Measurements from ENCODE around the gene NOTCH2NLA.
"Not testable (repeated sequence)": the region's sequence is repeated elsewhere in the genome, so short reads cannot be mapped to it uniquely, and the experiment has no call there.

The NOTCH2NLA gene

DNA sequence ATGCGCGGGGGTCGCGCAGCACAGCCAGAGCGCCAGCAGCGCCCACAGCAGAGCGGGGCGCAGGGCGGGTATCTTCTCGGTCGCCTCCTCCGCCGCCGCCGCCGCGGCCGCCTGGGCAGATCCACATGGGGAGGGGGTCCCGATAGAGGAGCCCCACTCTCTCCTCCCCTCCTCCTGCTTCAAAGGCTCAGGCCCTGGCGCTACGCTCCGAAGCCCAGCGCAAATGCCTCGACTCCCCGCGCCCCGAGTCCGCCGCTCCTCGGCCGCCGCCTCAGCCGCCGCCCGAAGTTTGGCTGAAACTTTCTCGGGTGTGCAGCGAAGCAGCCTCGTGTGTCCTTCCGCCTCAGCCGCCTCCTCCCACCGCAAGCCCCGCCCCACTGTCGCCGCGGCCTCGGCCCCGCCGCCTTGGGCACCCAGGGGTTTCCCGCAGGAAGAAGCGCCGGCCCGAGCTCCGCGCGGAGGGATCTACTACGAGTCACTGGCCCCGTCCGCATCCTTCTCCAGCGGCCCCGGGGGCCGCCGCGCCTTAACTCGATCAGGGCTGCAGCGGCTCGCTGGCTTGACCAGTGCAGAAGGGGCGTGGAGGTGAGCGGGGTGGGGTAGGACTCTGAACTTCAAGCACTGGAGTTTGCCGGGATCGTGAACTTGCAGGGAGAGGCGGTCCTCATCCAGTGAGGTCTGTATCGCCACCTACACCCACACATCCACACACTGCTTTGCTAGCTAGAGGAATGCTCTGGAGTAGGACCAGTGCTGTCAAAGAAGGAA, at the start of gene NOTCH2NLA:
TSS of gene NOTCH2NLA (minus strand) at position 312 of the 768 bp plus-strand sequence. CDS start 39,684 bp downstream, outside the sequence.
- DNase-seq (ENCODE audit: low read depth, low spot score): not testable (repeated sequence)

- not testable (repeated sequence) for DNase-seq (ENCODE audit: low read depth, low spot score)
Measured at GRCh38 chr1:146278346-146278745, 49.5 kb upstream of the NOTCH2NLA start.

DNA sequence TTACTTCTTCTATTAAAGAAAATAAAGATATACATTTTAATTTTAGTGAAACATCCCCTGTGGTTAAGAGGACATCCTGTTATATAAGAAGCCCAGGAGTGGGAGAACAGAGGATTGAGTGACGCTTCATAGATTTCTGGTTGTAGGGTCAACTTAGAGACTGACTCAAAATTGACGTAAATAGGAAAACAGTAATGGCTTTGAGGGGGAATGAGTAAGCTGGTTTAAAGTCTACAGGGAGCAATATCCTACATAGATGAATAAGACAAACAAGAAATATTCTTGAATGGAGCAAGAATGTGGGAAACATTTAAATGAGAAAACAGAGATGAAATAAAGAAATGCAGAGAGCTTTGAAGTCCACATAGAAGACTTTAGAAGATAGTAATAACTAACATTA, 48.3 kb upstream of the NOTCH2NLA start:
- DNase-seq (ENCODE audit: low read depth, low spot score): not testable (repeated sequence)

DNA sequence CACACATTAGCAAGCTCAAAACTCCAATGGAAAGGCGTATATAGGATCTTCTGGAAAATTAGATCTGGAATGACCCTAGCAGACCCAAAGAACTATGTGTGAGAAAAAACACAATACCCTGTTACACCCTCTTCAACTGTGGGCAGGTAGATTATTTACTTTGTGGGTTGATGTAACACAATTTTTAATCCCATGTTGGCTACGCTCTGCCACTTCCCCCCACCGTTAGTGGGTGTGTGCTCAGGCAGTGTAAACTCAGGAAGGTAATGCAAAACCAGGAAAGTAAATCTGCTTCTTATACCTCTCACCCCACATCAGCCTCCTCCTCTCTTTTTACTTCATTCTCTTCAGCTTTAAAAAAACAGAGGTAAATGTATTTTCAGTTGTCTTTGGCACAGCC, 45.3 kb upstream of the NOTCH2NLA start:
- DNase-seq (ENCODE audit: low read depth, low spot score): not testable (repeated sequence)

- not testable (repeated sequence) for DNase-seq (ENCODE audit: low read depth, low spot score)
Measured at GRCh38 chr1:146273194-146273593, 44.4 kb upstream of the NOTCH2NLA start.

GRCh38 chr1:146272734-146273133, 43.9 kb upstream of the NOTCH2NLA start:
- not testable (repeated sequence) for DNase-seq (ENCODE audit: low read depth, low spot score)

GRCh38 chr1:146271977-146272376, 43.2 kb upstream of the NOTCH2NLA start:
- not testable (repeated sequence) for DNase-seq (ENCODE audit: low read depth, low spot score)

DNA sequence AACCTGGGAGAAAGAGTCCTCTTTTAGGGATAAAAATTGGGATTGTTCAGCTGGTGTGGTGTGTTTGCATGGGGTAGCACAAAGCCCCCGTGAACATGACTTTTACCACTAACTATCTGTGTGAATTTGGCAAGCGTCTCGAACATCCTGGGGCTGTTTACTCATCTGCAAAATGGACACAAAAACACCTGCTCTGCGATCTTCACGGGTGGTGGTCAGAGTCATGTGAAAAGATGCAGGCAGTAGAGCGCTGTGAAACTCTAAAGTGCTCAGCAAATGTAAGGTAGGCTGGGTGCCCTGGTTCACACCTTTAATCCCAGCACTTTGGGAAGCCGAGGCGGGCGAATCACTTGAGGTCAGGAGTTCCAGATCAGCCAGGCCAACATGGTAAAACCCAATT, 41.3 kb upstream of the NOTCH2NLA start:
- DNase-seq (ENCODE audit: low read depth, low spot score): not testable (repeated sequence)

DNA sequence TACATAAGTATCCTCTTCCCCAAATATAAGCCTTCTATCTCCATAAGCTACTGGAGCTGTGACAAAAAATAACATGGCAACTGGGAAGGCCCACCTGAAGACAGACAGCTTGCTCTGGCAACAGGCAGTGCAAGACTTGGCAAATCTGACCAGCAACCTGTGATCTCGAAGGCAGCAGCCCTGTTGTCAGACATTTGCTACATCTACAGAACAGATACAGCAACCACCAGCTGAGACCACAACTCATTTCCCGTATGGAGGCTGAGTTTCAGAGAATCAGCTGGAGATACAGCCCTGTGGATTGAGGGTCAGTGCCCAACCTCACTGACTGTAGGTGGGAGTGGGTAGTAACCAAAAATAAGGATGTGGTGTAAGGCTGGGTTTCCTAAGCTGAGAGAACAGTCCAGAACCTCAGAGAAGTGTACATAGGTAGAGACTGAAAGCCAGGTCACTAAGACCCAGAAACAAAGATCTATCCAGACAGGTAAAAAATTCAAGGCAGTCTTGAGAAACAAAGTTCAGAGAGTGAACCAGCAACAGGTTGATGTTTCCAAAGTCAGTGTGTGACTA, 37.4 kb upstream of the NOTCH2NLA start:
- not testable (repeated sequence) for DNase-seq (ENCODE audit: low read depth, low spot score)

- DNase-seq (ENCODE audit: low read depth, low spot score): not testable (repeated sequence)
Measured at GRCh38 chr1:146264761-146265160, 35.9 kb upstream of the NOTCH2NLA start.

DNA sequence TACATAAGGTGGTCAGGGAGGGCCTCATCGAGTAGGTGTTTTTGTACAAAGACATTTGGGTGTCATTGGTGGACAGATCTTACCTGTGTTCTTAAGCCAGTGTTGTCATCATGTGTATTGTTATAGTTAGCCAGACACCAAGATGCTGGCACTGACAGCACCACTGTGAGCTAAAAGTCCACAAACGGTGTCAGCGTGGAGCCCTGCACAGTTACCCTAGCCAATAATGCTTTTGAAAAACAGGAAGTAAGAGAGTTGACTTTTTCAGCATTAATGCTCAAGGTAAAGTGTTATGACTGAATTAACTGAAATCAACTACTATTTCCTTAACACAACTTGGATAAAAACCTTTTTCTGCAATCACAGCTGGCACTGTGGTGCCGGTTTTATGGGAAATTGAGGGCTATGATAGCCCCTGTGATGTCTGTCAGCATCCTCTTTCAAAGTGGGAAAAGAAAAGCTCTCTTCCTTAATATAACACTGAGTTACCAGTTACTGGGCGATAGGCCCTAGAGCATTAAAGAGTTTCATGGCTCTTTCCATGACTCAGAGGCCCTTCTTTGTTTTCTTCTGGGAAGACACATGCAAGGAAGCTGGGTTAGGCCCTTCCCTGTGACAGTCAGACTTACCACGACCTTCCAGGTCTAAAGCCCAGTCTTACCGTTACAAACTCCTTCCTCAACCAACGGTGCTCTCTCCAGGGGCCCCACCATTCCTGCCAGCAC, 31.3 kb upstream of the NOTCH2NLA start:
- not testable (repeated sequence) for DNase-seq (ENCODE audit: low read depth, low spot score)

DNA sequence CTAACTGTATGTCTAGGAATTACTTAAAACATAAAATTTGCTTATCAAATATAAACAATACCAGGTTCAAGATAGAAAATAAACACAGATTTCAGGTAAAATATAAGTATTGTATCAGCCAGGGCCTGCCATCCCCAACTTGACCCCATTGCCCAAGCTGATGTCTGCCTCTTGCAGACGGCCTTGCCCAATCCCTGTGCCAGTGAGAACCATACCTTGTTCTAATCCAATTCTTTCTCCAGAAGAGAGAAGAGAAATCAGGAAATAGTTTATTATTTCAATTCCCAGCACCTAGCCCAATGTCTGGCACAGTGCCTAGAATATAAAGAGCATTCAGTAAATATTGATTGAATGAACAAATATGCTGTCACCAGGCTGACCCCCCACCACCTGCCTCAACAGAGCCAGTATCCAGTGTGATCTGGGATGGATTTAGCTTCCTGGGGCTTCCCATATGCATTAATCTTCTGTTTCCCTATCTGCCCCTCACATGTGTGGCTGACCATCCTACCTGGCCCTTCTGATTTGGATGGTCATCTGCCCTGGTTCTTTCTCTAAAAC, 29.3 kb upstream of the NOTCH2NLA start:
- DNase-seq (ENCODE audit: low read depth, low spot score): not testable (repeated sequence)

DNA sequence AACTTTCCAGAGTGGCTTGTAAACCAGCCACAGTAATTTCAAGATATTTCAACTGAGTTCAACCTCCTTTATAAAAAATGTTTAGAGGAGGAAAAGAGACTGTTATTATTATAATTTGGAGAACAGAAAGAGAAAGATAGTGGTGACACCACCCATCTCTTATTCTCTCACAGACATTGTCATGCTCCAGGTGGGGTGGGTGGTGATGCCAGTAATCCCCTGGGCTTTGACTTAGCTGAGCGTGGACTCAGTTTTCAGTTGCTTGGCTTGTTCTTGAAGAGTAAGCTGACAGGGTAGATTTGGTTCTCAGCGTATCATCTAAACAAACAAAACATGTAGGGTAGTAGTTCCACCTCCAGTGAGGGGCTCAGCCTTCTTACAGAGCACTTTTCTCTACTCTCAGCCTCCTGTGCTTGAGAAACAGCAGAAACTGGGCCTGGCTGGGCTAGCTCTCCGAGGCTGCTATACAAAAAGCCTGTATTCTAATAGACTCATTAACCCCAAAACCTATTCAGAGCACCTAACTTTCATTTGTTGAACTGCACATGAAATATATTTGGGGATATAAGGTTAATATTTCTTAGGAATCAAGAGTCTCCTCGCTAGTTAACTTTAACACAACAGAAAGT, 25.9 kb upstream of the NOTCH2NLA start:
- not testable (repeated sequence) for DNase-seq (ENCODE audit: low read depth, low spot score)

GRCh38 chr1:146253249-146253855, 24.5 kb upstream of the NOTCH2NLA start:
- not testable (repeated sequence) for DNase-seq (ENCODE audit: low read depth, low spot score)

DNA sequence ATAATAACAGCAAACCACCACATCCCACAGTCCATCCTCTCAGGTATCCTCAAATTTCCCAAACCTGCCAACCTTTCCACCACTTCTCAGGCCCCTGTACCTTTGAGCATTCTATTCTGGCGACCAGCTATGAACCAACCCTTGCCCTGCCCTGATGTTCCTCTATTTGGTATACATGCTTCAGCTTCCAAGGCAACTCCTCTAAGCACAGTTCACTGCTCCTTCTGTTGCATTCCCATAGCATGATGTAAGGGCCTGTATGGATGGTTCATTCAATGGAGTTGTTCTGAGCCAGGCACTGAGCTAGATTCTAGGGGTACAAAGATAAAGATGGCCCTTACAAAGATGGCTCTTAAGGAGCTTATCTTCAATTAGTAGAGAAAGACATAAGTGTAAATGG, 22.7 kb upstream of the NOTCH2NLA start:
- not testable (repeated sequence) for DNase-seq (ENCODE audit: low read depth, low spot score)

- not testable (repeated sequence) for DNase-seq (ENCODE audit: low read depth, low spot score)
Measured at GRCh38 chr1:146248643-146249042, 19.8 kb upstream of the NOTCH2NLA start.

DNA sequence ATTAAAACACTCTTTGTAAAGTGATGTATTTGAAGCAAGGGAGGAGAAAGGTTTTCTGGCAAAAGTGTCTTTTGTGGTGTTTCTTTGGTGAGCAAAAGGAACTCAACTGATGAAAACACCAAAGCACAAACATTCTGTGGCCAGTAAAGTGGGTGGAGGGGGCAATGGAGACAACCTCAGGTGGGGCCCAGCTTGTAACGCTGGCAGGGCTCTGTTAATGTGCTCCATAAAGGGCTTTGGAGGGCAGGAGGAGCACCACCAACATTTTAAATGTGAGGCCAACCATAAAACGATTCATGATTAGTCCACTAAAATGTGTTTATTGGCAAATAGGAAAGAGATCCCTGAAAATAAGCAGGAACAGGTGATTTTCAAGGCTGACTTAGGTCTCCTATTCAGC, 7.8 kb upstream of the NOTCH2NLA start:
- not testable (repeated sequence) for DNase-seq (ENCODE audit: low read depth, low spot score)

DNA sequence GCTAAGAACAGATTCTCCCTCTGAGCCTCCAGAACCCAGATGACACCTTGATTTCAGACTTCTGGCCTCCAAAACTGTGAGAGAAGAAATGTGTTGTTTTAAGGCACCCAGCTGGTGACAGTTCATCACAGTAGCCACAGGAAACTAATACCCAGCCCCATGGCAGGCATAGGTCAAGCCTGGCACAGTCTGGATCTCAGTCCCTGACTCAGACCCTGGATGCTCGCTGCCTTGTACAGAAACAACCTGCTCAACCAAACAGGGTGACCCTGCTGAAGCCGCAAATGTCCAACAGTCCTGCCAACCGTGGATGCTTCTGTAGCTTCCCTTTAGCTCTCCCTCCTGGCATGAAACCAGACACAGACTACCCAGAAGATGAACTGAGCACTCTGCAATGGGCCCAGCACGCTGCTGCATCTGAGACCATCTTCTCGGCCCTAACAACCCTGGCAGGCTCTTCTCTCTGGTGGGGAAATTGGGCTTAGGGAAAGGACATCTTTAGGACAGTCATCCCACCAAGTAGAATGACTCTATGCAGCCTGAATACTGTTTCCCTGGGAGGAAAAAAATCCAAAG, 7.3 kb upstream of the NOTCH2NLA start:
- DNase-seq (ENCODE audit: low read depth, low spot score): not testable (repeated sequence)

DNA sequence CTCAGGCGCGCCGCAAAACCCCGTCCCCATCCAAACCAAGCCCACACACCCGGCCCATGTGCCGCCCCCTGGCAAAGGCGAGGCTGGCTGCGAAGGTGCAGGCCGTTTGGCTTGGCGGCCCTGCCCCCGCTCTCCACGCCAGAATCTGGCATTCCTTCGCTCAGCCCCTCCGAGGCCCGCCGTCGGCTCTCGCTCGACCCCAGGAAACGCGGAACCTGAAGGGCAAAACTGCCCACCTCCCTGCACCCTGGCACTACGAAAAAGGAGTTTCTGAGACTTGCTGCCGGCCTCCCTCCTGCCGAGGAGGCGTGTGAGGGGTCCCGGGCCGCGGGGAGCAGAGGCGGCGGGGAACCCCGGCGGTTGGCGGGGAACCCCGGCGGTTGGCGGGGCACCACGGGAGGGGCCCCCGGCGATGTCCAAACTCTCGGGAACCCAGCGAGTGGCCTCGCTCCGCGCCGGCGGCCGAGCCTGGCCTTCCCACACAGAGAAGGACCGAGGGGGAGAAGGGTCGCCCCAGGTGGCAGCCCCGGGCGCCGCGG, 608 bp downstream of the NOTCH2NLA start:
- not testable (repeated sequence) for DNase-seq (ENCODE audit: low read depth, low spot score)

- not testable (repeated sequence) for DNase-seq (ENCODE audit: low read depth, low spot score)
Measured at GRCh38 chr1:146174531-146174930, 54.3 kb downstream of the NOTCH2NLA start.

Measured in ELF-1 (cell line).